PC-9 (cell line): ENCODE measurements around the gene C5orf34. TPM values are rescaled to one million over a fixed set of nuclear protein-coding genes. Genes with fewer than 3 reads are reported as not detected.
"Not testable (repeated sequence)": the region's sequence is repeated elsewhere in the genome, so short reads cannot be mapped to it uniquely, and the experiment has no call there.

ENCODE experiments used
- BruUV-seq: library from RNA; stranded (reverse); fragments of 400-500 nt; replicated peaks from 2 replicates; lab custom pipeline; 2021; lab: Mats Ljungman, UMichigan
- CTCF ChIA-PET: fragments of 300-600 bp; sonication (Branson Sonifier 250); formaldehyde crosslinking; loops from one replicate; lab custom pipeline; 2022; ENCODE audit warnings: antibody characterized with exemption; lab: Charles Lee
- POLR2A ChIA-PET: fragments of 300-600 bp; sonication (Branson Sonifier 250); formaldehyde crosslinking; loops from one replicate; lab custom pipeline; 2022; ENCODE audit warnings: antibody characterized with exemption; ENCODE audit not compliant: unreplicated experiment; lab: Charles Lee
- DNase-seq, 2 experiments: peaks; one replicate each; pipeline versions ENCODE4 v3.0.0 to v3.0.0-alpha.2; 2015 to 2022; ENCODE audit warnings: mixed read lengths in 1 of 2
- H2AFZ ChIP-seq: fragments of 200-600 bp; sonication (generic); 2 replicates; pipeline ENCODE4 v1.8.1; 2017; ENCODE audit warnings: antibody characterized with exemption
- H3F3A ChIP-seq: fragments of 200-600 bp; sonication (generic); 2 replicates; pipeline ENCODE4 v1.8.1; 2017; ENCODE audit warnings: antibody characterized with exemption, mild to moderate bottlenecking, low read depth; ENCODE audit not compliant: insufficient read depth
- H3K27ac ChIP-seq: fragments of 200-600 bp; sonication (generic); 2 replicates; pipeline ENCODE4 v1.6.1; 2016; ENCODE audit warnings: mixed run types
- H3K27me3 ChIP-seq: fragments of 200-600 bp; sonication (generic); 2 replicates; pipeline ENCODE4 v1.6.1; 2016; ENCODE audit warnings: low read depth, mixed run types; ENCODE audit not compliant: insufficient read depth
- H3K36me3 ChIP-seq: fragments of 200-600 bp; sonication (generic); 2 replicates; pipeline ENCODE4 v1.6.1; 2016; ENCODE audit warnings: low read depth, mixed run types
- H3K4me1 ChIP-seq: fragments of 200-600 bp; sonication (generic); replicated peaks from 2 replicates; pipeline ENCODE4 v1.6.1; 2016; ENCODE audit warnings: mixed run types; ENCODE audit not compliant: insufficient read depth
- H3K4me2 ChIP-seq: fragments of 200-600 bp; sonication (generic); 2 replicates; pipeline ENCODE4 v1.6.1; 2017; ENCODE audit warnings: mixed run types
- H3K4me3 ChIP-seq: fragments of 200-600 bp; sonication (generic); 2 replicates; pipeline ENCODE4 v1.6.1; 2016; ENCODE audit warnings: mixed run types
- H3K79me2 ChIP-seq: fragments of 200-600 bp; sonication (generic); 2 replicates; pipeline ENCODE4 v1.6.1; 2017; ENCODE audit warnings: low read depth, mixed run types
- H3K9me2 ChIP-seq: fragments of 200-600 bp; sonication (generic); 2 replicates; pipeline ENCODE4 v1.8.1; 2017; ENCODE audit warnings: mild to moderate bottlenecking; ENCODE audit not compliant: insufficient read depth
- H3K9me3 ChIP-seq: fragments of 200-600 bp; sonication (generic); 2 replicates; pipeline ENCODE4 v1.8.1; 2016; ENCODE audit warnings: low read depth; ENCODE audit not compliant: insufficient read depth
- H4K20me1 ChIP-seq: fragments of 200-600 bp; sonication (generic); 2 replicates; pipeline ENCODE4 v1.8.1; 2017; ENCODE audit not compliant: insufficient read depth
- CTCF ChIP-seq: fragments of 200-600 bp; sonication (generic); conservative IDR thresholded peaks from 2 replicates; pipeline ENCODE4 v1.6.1; 2017; ENCODE audit warnings: mixed run types, antibody characterized with exemption, mild to moderate bottlenecking, moderate library complexity
- EZH2 ChIP-seq: fragments of 200-600 bp; sonication (generic); IDR thresholded peaks from 2 replicates; pipeline ENCODE4 v1.8.0; 2017; ENCODE audit warnings: antibody characterized with exemption, low read depth
- intact Hi-C: fragments of 100-400 bp; cut with micrococcal nuclease; formaldehyde crosslinking; loops from one replicate; pipeline ENCODE4 v1.10.0; 2022; ENCODE audit not compliant: unreplicated experiment
- total RNA-seq: library from RNA; stranded (reverse); gene quantifications from 2 replicates; pipeline ENCODE4 v1.2.3, GENCODE V29; 2021

Gene C5orf34
- total RNA-seq, 1 experiment from 2014 or later, result 22.6 TPM

- TF ChIP-seq CTCF (no peak), EZH2 (no peak)
- POLR2A ChIA-PET, result interaction anchor here (0.6 to 1.6 kb wide), 4 partner anchors 87 to 395 kb away, joined by 3 to 9 read pairs (median 6); partner anchors contain the start of genes HMGCS1, NNT and ZNF131
Measured at GRCh38 chr5:43515678-43516048, 715 bp upstream of the C5orf34 start.

GRCh38 chr5:43514471-43514815 is 505 bp downstream of the C5orf34 start:
- H3K36me3 ChIP-seq, result no peaks in the 10 kb centered on the region
- ChIA-PET CTCF (interaction anchor here (1.0 to 1.4 kb wide), 2 partner anchors 30 kb away, joined by 5 to 11 read pairs; partner anchors contain the start of gene TMEM267), POLR2A (interaction anchor here (0.6 to 1.6 kb wide), 6 partner anchors 8 to 393 kb away, joined by 3 to 10 read pairs (median 8); partner anchors contain the start of genes HMGCS1, TMEM267 and ZNF131)
- TF ChIP-seq CTCF (0 out of 2 replicates have a peak, but pooled peaks have one; percentile 23), EZH2 (no peak)
- no peaks in the 10 kb centered on the region for H4K20me1 ChIP-seq
- peak overlapping the region; percentile 80 for H3K4me2 ChIP-seq
- peak in 1 of 2 experiments; percentile 55 for DNase-seq
- BruUV-seq, result TSS peak; percentile 93
- 0 out of 2 replicates have a peak, but pooled peaks cover 5% of the 10 kb centered on the region for H3K9me2 ChIP-seq
- peak overlapping the region; percentile 72 for H3K27ac ChIP-seq
- H3K79me2 ChIP-seq, result peaks cover 29% of the 10 kb centered on the region
- peaks cover 22% of the 10 kb centered on the region for H3K4me1 ChIP-seq
- H3F3A ChIP-seq, result peaks cover 9% of the 10 kb centered on the region
- peak overlapping the region; percentile 98 for H2AFZ ChIP-seq
- H3K27me3 ChIP-seq, result no peaks in the 10 kb centered on the region
- peak overlapping the region; percentile 73 for H3K4me3 ChIP-seq
- no peaks in the 10 kb centered on the region for H3K9me3 ChIP-seq
- intact Hi-C loops, result loop anchor here (2.0 to 10.0 kb wide), 2 partner anchors 200 to 448 kb away; partner anchors contain the start of gene HMGCS1

More at GRCh38 chr5:43515678-43516048, 715 bp upstream of the C5orf34 start:
- no peaks in the 10 kb centered on the region for H3K36me3 ChIP-seq
- H3K4me3 ChIP-seq, result peak overlapping the region; percentile 73
- H3K4me1 ChIP-seq, result peaks cover 22% of the 10 kb centered on the region
- CTCF ChIA-PET, result no interaction called here
- H3K4me2 ChIP-seq, result peak overlapping the region; percentile 80
- no TSS peak for BruUV-seq
- H4K20me1 ChIP-seq, result no peaks in the 10 kb centered on the region
- peak overlapping the region; percentile 72 for H3K27ac ChIP-seq
- H3K9me3 ChIP-seq, result no peaks in the 10 kb centered on the region
- H3K9me2 ChIP-seq, result 0 out of 2 replicates have a peak, but pooled peaks cover 5% of the 10 kb centered on the region
- no peaks in the 10 kb centered on the region for H3K27me3 ChIP-seq
- peak overlapping the region; percentile 98 for H2AFZ ChIP-seq
- peaks cover 29% of the 10 kb centered on the region for H3K79me2 ChIP-seq
- H3F3A ChIP-seq, result peaks cover 13% of the 10 kb centered on the region
- intact Hi-C loops, result loop anchor here (1.0 to 10.0 kb wide), 6 partner anchors 32 to 449 kb away; partner anchors contain the start of genes HMGCS1, NNT and TMEM267
- DNase-seq, result no peak

GRCh38 chr5:43514025-43514424 is 923 bp downstream of the C5orf34 start:
- peaks cover 22% of the 10 kb centered on the region for H3K4me1 ChIP-seq
- no peaks in the 10 kb centered on the region for H3K27me3 ChIP-seq
- POLR2A ChIA-PET, result no interaction called here
- CTCF ChIA-PET, result interaction anchor here (1.4 kb wide), 1 partner anchor 30 kb away, joined by 5 read pairs; the partner anchor contains the start of gene TMEM267
- H3K79me2 ChIP-seq, result peaks cover 29% of the 10 kb centered on the region
- H3K36me3 ChIP-seq, result peaks cover 3% of the 10 kb centered on the region; the same call in 1 of the 2 replicates
- intact Hi-C loops, result loop anchor here (2.0 to 10.0 kb wide), 2 partner anchors 199 to 447 kb away; partner anchors contain the start of gene HMGCS1
- H3K9me2 ChIP-seq, result 0 out of 2 replicates have a peak, but pooled peaks cover 5% of the 10 kb centered on the region
- no TSS peak for BruUV-seq
- TF ChIP-seq EZH2, result no peak
- TF ChIP-seq CTCF, result no peak
- H3F3A ChIP-seq, result peaks cover 9% of the 10 kb centered on the region
- H2AFZ ChIP-seq, result peak overlapping the region; percentile 98
- H3K4me2 ChIP-seq, result peak overlapping the region; percentile 80
- H3K9me3 ChIP-seq, result no peaks in the 10 kb centered on the region
- H4K20me1 ChIP-seq, result no peaks in the 10 kb centered on the region
- H3K27ac ChIP-seq, result peak overlapping the region; percentile 72
- H3K4me3 ChIP-seq, result peak overlapping the region; percentile 73
- DNase-seq, result no peak

- H3K4me2 ChIP-seq, H3K9me3 ChIP-seq, H2AFZ ChIP-seq, POLR2A ChIA-PET, DNase-seq, H3F3A ChIP-seq, BruUV-seq, H3K9me2 ChIP-seq, H3K27ac ChIP-seq, H4K20me1 ChIP-seq, H3K4me3 ChIP-seq, H3K27me3 ChIP-seq, CTCF ChIA-PET: not testable (repeated sequence)
- Histone ChIP-seq H3K36me3 (peaks cover 13% of the 10 kb centered on the region; the same call in 1 of the 2 replicates), H3K79me2 (peaks cover 29% of the 10 kb centered on the region), H3K4me1 (peaks cover 22% of the 10 kb centered on the region)
- intact Hi-C loops, result loop anchor here (10.0 kb wide), 1 partner anchor 196 kb away; the partner anchor contains the start of gene HMGCS1
Measured at GRCh38 chr5:43511062-43511461, 3.9 kb downstream of the C5orf34 start.
